ENCODE results near the gene CWC25. TPM values are rescaled to one million over a fixed set of nuclear protein-coding genes. Genes with fewer than 3 reads are reported as not detected.

The CWC25 gene
- total and polyA plus RNA-seq, 2 of the 13 experiments (the other 11 are each of a cell fraction or from before 2014, with no cell fraction given), result 15.6 to 22.7 TPM

GRCh38 chr17:38824899-38825761, at the start of gene CWC25 (continued):
- no peak; the same call in 1 of the 2 replicates for TF ChIP-seq ZNF878 (CRISPR knock-in tag; IDR thresholded peaks at IDR 0.05)
- TF ChIP-seq HDAC2 (CRISPR knock-in tag; IDR thresholded peaks at IDR 0.05), result peak; percentile 99
- TF ChIP-seq NCOA2 (CRISPR knock-in tag; IDR thresholded peaks at IDR 0.05), result peak; percentile 67; the same call in 1 of the 2 replicates
- TF ChIP-seq KAT7 (CRISPR knock-in tag; IDR thresholded peaks at IDR 0.05; ENCODE audit: borderline replicate concordance), result peak; percentile 93
- TF ChIP-seq IRF1 (CRISPR knock-in tag; IDR thresholded peaks at IDR 0.05; ENCODE audit: low read depth), result no peak
- TF ChIP-seq ZNF703 (CRISPR knock-in tag; IDR thresholded peaks at IDR 0.05; ENCODE audit: borderline replicate concordance), result peak; percentile 89
- peak; percentile 81 for TF ChIP-seq ZNF777 (CRISPR knock-in tag; IDR thresholded peaks at IDR 0.05)
- peak; percentile 98 for TF ChIP-seq DNMT3B (CRISPR knock-in tag; conservative IDR thresholded peaks at IDR 0.05)
- TF ChIP-seq IKZF5 (CRISPR knock-in tag; IDR thresholded peaks at IDR 0.05), result peak; percentile 97
- TF ChIP-seq ZNF282 (IDR thresholded peaks at IDR 0.05; ENCODE audit: partially characterized antibody), result no peak
- peak; percentile 99 for TF ChIP-seq ZNF784 (CRISPR knock-in tag; IDR thresholded peaks at IDR 0.05; ENCODE audit: borderline replicate concordance)
- TF ChIP-seq GRHL1 (CRISPR knock-in tag; conservative IDR thresholded peaks at IDR 0.05), result no peak
- TF ChIP-seq PRMT3 (CRISPR knock-in tag; IDR thresholded peaks at IDR 0.05; ENCODE audit: borderline replicate concordance, low read depth), result no peak
- peak; percentile 88 for TF ChIP-seq ZNF761 (CRISPR knock-in tag; conservative IDR thresholded peaks at IDR 0.05)
- no peak for TF ChIP-seq ZNF720 (CRISPR knock-in tag; IDR thresholded peaks at IDR 0.05)
- TF ChIP-seq ZBTB20 (CRISPR knock-in tag; IDR thresholded peaks at IDR 0.05; ENCODE audit: borderline replicate concordance, low read depth), result peak; percentile 92
- TF ChIP-seq ZNF451 (CRISPR knock-in tag; IDR thresholded peaks at IDR 0.05), result 0 out of 2 replicates have a peak, but pooled peaks have one; percentile 47
- TF ChIP-seq ZNF496 (CRISPR knock-in tag; IDR thresholded peaks at IDR 0.05; ENCODE audit: insufficient replicate concordance), result no peak
- peak; percentile 56; the same call in 1 of the 2 replicates for TF ChIP-seq HIC2 (CRISPR knock-in tag; IDR thresholded peaks at IDR 0.05; ENCODE audit: low read depth)
- peak; percentile 93; the same call in 1 of the 2 replicates for TF ChIP-seq IRF9 (CRISPR knock-in tag; IDR thresholded peaks at IDR 0.05; ENCODE audit: borderline replicate concordance)

Measured in HepG2 (cell line).